HG03175 (cell line): ENCODE results near the gene POLQ.
"Not testable (repeated sequence)": the region's sequence is repeated elsewhere in the genome, so short reads cannot be mapped to it uniquely, and the experiment has no call there.

Source experiments
- ATAC-seq: cut with Tn5 transposase; IDR thresholded peaks from one replicate; pipeline ENCODE4 v1.9.1; 2021; ENCODE audit warnings: mild to moderate bottlenecking, moderate library complexity; ENCODE audit not compliant: unreplicated experiment

Gene POLQ

GRCh38 chr3:121545574-121546455 lies at the start of gene POLQ:
POLQ (minus strand) TSS chr3:121545988; CDS start chr3:121545877, 111 bp downstream.
- peak; percentile 79 for ATAC-seq

DNA sequence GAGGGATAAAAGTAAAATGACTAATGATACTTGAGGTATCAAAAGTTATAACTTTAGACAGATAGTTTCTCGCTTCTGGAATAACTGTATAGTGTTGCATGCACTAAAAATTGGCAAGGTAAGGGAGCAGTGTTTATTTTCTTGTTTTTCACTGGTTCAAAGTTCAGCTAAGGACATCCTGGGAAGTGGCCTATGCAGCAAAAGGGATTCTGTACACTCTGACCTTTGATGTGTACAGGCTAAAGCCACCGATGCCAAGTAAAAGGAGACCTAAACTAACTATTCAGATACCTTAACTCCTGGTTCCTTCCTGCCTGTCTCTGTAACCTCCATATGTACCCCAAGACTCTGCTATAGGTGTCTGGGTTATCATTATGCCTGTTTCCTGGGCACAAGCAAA lies 49.1 kb upstream of the POLQ start:
- no peak for ATAC-seq

DNA sequence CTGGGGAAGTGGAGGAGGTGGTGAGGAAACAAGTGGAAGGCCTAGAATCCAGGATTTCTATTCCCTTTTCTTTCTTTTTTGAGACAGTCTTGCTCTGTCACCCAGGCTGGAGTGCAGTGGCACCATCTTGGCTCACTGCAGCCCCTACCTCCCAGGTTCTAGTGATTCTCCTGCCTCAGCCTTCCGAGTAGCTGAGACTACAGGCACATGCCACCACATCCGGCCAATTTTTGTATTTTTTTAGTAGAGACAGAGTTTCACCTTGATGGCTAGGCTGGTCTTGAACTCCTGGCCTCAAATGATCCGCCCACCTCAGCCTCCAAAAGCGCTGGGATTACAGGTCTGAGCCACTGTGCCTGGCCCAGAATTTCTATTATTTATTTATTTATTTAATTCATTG lies 48.0 kb upstream of the POLQ start:
- not testable (repeated sequence) for ATAC-seq

- ATAC-seq = no peak
These were observed 47.3 kb upstream of the POLQ start, which contains the start of gene FBXO40 for GRCh38 chr3:121592856-121593702. FBXO40 (plus strand) TSS chr3:121593379; CDS start chr3:121620576, 27,197 bp downstream.

DNA sequence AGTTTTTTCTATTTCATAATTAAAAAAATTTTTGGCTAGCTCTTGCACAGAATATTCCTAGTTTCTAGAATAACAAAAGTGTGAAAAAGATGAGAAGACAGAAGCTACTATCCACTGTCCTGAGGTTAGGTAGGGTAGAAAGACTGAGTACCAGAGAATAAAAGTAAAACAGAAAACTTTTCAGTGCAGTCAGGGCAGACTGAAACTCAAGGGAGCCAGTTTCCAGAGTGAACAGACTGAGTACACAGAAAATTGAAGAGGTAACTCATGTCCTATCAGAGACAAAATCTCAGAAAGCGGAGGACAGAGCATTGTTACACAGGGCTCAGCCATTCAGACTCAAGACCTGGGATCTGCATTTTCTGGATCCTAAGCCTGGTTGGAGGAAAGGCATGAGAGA lies 38.6 kb upstream of the POLQ start:
- ATAC-seq = no peak

DNA sequence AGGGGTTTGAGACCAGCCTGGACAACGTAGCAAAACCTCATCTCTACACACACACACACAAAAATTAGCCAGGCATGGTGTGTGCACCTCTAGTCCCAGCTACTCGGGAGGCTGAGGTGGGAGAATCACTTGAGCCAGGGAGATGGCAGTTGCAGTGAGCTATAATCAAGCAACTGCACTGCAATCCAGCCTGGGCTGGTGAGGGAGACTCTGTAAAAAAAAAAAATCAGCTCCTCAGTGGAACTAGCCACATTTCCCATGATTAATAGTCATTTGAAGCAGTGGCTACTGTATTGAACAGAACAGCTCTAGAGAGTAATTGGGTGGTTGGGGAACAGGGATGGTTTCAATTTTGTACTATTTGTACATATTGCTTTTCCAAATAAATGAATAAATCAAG lies 35.9 kb upstream of the POLQ start:
- no peak for ATAC-seq

GRCh38 chr3:121574449-121574848 lies 28.7 kb upstream of the POLQ start:
- ATAC-seq = no peak

- no peak for ATAC-seq
These were observed 21.9 kb upstream of the POLQ start, which contains the start of gene ARGFX for GRCh38 chr3:121567649-121568048. ARGFX (plus strand) TSS chr3:121567949; CDS start chr3:121570714, 2,765 bp downstream.

DNA sequence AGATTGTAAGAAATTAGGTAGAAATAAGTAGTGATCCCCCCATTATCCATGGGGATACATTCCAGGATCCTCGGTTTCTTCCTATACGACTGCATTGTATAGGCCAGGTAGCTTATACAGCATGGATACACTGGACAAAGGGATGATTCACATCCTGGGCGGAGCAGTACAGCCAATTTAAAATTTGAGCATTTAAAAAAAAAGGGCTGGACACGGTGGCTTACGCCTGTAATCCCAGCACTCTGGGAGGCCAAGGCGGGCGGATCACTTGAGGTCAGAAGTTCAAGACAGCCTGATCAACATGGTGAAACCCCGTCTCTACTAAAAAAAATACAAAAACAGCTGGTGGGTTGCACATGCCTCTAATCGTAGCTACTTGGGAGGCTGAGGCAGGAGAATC lies 21.0 kb upstream of the POLQ start:
- ATAC-seq = no peak

- no peak for ATAC-seq
These were observed 16.4 kb upstream of the POLQ start for GRCh38 chr3:121562148-121562547.

DNA sequence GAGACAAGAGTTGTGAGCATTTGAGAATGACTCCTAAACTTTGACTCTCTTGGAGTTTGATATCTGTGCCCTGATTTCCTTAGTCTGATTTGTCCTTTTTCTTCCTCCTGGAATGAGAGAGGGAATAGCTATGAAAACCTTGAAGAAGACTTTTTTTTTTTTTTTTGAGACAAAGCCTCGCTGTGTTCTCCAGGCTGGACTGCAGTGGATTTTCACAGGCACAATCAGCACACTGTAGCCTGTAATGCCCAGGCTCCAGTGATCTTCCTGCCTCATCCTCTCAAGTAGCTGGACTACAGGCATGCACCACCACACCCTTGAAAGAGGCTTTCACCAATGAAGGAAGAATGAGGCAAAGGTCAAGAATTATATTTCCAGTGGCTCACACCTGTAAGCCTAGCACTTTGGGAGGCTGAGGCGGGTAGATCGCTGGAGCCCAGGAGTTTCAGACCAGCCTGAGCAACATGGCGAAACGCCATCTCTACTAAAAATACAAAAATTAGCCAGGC lies 11.7 kb upstream of the POLQ start:
- ATAC-seq = no peak

DNA sequence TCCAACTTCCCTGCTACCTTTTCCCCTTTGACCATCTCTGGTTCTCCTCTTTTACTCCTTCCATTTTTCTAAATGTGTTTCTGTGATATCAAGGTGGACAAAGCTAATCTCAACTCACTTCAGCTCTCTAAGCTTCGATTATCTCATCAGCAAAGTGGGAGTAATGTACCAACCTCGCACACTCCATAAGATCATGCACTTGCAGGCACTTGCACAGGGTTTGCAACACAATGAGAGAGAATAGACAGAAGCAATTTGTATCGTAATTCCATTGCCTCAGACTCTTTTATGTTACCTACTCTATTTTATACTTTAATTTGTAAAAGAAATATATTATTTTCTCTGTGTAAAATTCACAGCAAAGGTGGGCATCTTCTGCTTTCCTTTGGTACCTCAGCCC lies 7.0 kb upstream of the POLQ start:
- no peak for ATAC-seq

GRCh38 chr3:121552379-121552778 lies 6.6 kb upstream of the POLQ start:
- no peak for ATAC-seq

DNA sequence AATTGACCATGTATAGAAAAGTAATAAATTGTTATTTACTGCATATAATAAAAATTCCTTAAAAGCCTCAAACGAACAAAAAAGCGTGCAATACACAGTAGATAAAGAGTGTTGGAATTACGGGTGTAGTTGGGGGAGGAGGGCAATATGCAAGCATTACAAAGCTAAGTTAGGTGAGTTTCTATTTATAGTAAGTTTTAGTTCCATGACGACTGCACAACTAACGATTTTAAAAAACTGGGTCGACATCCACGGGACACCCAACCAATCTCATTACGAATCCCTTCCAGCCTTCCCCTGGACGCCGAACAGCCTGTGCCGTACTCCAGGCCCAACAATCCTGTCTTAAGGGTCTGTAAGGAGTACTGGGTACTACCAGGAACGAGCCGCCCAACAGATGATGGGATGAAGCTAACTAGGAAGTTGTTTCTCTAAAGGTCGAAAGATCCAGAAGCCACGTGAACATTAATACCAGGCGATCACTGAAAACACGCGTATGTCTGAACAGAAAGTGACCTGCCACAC lies 677 bp downstream of the POLQ start:
- no peak for ATAC-seq

DNA sequence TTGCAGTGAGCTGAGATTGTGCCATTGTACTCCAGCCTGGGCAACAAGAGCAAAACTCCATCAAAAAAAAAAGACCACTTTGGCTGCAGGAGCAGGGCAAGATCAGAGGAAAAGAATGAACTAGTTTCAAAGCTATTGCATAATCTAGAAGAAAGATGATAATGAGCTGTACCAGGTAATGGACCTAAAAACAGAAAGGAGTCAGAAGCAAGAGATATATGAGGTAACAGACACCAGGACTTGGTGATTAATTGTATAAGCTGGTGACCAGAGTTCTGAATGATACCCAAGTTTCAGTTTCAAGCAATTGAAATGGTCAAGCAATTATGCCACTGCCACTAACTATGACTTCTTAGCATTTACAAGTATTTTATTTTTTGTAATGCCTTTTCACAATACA lies 2.9 kb downstream of the POLQ start:
- no peak for ATAC-seq

- ATAC-seq = no peak
These were observed 14.5 kb downstream of the POLQ start for GRCh38 chr3:121531269-121531668.

DNA sequence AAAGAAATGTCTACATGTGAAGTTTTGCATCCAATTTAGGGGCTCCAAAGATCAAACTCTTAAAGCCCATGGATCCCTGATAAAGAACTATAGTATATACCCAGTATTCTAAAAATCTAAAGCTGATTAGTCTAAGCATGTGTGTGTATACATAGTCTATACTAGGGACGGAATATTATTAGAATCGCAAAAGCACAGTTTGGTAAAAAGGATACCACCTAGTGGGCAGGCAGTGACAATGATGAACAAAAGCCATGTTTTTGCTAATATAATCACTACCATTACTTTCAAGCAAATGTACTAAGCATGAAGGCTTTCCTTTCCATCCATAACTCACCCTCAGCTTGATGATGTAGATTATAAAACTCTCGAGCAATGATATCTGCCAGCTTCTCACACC lies 16.5 kb downstream of the POLQ start:
- no peak for ATAC-seq

- no peak for ATAC-seq
These were observed 25.3 kb downstream of the POLQ start for GRCh38 chr3:121520510-121520909.

DNA sequence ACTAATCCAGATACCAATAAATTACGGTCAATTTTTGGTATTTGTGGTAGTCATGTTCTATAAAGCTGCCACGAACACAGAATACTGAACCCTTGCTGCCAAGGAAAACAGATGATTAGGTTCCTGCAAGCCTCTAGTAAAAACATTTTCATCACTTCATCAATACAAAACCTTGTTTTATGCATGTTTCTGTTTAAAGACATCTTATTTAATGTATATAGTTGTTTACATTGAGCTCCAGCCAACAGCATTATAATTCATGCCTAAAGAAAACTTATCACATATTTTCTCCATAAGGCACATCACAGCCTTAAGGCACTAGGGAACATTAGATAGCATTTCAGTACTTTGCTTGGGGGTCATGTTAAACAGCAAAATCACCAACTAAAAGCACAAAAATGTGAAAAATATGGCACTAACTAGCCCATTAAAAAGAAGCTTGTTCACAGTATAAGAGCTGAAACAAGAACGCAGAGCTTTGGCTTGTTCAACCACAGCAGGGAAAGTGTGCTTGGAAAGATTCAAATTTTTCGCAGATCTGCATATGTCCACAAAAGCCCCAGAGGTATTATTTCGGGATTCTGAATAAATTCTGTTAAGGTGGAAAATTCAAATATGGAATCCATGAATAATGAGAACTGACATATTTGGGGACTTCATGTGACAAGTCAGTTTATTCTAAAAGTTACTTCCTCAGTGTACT lies 27.7 kb downstream of the POLQ start:
- no peak for ATAC-seq

- ATAC-seq = no peak
These were observed 29.9 kb downstream of the POLQ start for GRCh38 chr3:121515862-121516261.

- no peak for ATAC-seq
These were observed 30.5 kb downstream of the POLQ start for GRCh38 chr3:121515313-121515712.
